ENCODE measurements around the gene LRRC37B. TPM values are rescaled to one million over a fixed set of nuclear protein-coding genes. Genes with fewer than 3 reads are reported as not detected.
"Not testable (repeated sequence)": the region's sequence is repeated elsewhere in the genome, so short reads cannot be mapped to it uniquely, and the experiment has no call there.

The LRRC37B gene
- total RNA-seq, result 100 to 1,000 TPM in 1 of 4 donors, 10 to 100 TPM in 3; 12.0 to 105 (median 24.9) TPM

- peak within 1 kb of the TSS; percentile 90 to 91 for H3K27ac ChIP-seq
- DNase-seq, result peak; percentile 81 to 90
- H3K4me1 ChIP-seq, result peaks cover 0 to 7% of the 10 kb centered on the region in 2 donors
- peak within 1 kb of the TSS; percentile 60 to 93 for H3K4me3 ChIP-seq
- H3K27me3 ChIP-seq, result no peaks in the 10 kb centered on the region
- peak; percentile 31 to 34 for TF ChIP-seq POLR2A (IDR thresholded peaks at IDR 0.05)
- peak; percentile 95 to 99 (median 97) for TF ChIP-seq CTCF (IDR thresholded peaks at IDR 0.05)
- no peaks in the 10 kb centered on the region for H3K36me3 ChIP-seq
- H3K9me3 ChIP-seq, result no peaks in the 10 kb centered on the region
- intact Hi-C loops (cut with DNase I; ENCODE audit: low total_unique reads), result no loop called here
These were observed at the start of gene LRRC37B for GRCh38 chr17:32006957-32007462. TSS of gene LRRC37B (plus strand) at chr17:32007383. CDS start at chr17:32021393, 14,010 bp downstream.

- H3K27ac ChIP-seq; H3K9me3 ChIP-seq; H3K4me1 ChIP-seq; H3K27me3 ChIP-seq; intact Hi-C loops (cut with DNase I; ENCODE audit: low total_unique reads); H3K36me3 ChIP-seq; DNase-seq; H3K4me3 ChIP-seq: not testable (repeated sequence)
These were observed 43.1 kb upstream of the LRRC37B start for GRCh38 chr17:31964131-31964530.

GRCh38 chr17:31967648-31968047 is 39.5 kb upstream of the LRRC37B start:
- TF ChIP-seq CTCF (IDR thresholded peaks at IDR 0.05), result no peak
- TF ChIP-seq POLR2A (IDR thresholded peaks at IDR 0.05), result no peak
- intact Hi-C loops (cut with DNase I; ENCODE audit: low total_unique reads), result no loop called here
- DNase-seq, result no peak
- no peak overlapping the region for H3K27ac ChIP-seq
- no peaks in the 10 kb centered on the region for H3K9me3 ChIP-seq
- H3K4me1 ChIP-seq, result no peaks in the 10 kb centered on the region
- H3K36me3 ChIP-seq, result no peaks in the 10 kb centered on the region
- no peak overlapping the region for H3K4me3 ChIP-seq
- H3K27me3 ChIP-seq, result no peaks in the 10 kb centered on the region

GRCh38 chr17:31970416-31970815 is 36.8 kb upstream of the LRRC37B start:
- H3K4me1 ChIP-seq; intact Hi-C loops (cut with DNase I; ENCODE audit: low total_unique reads); H3K4me3 ChIP-seq; H3K27ac ChIP-seq; H3K36me3 ChIP-seq; DNase-seq; H3K9me3 ChIP-seq; H3K27me3 ChIP-seq: not testable (repeated sequence)

- H3K36me3 ChIP-seq; H3K27ac ChIP-seq; intact Hi-C loops (cut with DNase I; ENCODE audit: low total_unique reads): not testable (repeated sequence)
These were observed 32.7 kb upstream of the LRRC37B start for GRCh38 chr17:31974269-31975071.

GRCh38 chr17:31975391-31975790 is 31.8 kb upstream of the LRRC37B start:
- H3K4me1 ChIP-seq; H3K4me3 ChIP-seq; DNase-seq; H3K27ac ChIP-seq; H3K27me3 ChIP-seq; intact Hi-C loops (cut with DNase I; ENCODE audit: low total_unique reads); H3K9me3 ChIP-seq; H3K36me3 ChIP-seq: not testable (repeated sequence)

More at GRCh38 chr17:31974269-31975071, 32.7 kb upstream of the LRRC37B start:
- H3K9me3 ChIP-seq, H3K4me1 ChIP-seq, DNase-seq, H3K27me3 ChIP-seq, H3K4me3 ChIP-seq: not testable (repeated sequence)

GRCh38 chr17:31991821-31992220 is 15.4 kb upstream of the LRRC37B start:
- H3K4me3 ChIP-seq; intact Hi-C loops (cut with DNase I; ENCODE audit: low total_unique reads); DNase-seq; H3K4me1 ChIP-seq; H3K27ac ChIP-seq; H3K27me3 ChIP-seq; H3K9me3 ChIP-seq; H3K36me3 ChIP-seq: not testable (repeated sequence)
